GM18526 (cell line): ENCODE data around the gene AHI1.

ENCODE experiments used
- POLR2A ChIP-seq: IDR thresholded peaks from 3 replicates; pipeline ENCODE4 v1.6.1; 2011; ENCODE audit not compliant: insufficient read length; ENCODE audit errors: extremely low read depth

The AHI1 gene

DNA sequence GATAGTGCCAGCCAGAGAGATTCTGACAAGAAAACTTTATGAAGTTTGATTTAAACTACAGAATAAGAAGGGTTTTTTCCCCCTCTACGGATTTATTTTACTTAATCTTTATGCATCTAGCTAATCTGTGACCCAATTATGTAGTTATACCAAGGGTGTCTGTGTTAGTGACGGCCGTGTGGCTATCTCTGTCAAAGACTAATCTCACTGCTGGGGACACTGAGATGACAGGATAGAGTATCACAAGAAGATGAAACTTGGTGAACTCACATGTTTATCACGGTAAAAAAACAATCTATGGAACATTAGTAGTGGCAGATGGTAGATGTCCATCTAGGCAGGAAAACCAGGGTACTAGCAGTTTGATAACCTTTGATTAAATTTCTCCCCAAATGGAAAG, 149.7 kb downstream of the AHI1 start:
- TF ChIP-seq POLR2A = no peak

DNA sequence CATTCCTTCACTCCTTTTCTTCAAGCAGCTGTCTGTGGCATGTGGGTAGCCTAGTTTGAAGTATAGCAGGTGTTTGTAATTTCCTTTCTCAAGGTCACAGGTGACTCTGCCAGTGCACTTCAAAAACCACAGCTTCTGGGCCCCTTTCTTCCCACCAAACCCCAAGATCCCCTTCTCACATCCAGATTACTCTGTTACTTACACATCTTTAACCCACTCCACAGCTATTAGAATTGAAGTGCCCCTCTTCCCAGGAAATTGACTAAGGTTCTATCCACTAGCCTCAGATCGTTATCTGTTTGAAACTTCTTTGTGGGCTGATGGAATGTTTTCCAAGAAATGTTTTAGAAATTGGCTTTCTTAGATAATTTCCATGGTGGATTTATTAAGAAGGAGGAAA, 150.8 kb downstream of the AHI1 start:
- TF ChIP-seq POLR2A = no peak

DNA sequence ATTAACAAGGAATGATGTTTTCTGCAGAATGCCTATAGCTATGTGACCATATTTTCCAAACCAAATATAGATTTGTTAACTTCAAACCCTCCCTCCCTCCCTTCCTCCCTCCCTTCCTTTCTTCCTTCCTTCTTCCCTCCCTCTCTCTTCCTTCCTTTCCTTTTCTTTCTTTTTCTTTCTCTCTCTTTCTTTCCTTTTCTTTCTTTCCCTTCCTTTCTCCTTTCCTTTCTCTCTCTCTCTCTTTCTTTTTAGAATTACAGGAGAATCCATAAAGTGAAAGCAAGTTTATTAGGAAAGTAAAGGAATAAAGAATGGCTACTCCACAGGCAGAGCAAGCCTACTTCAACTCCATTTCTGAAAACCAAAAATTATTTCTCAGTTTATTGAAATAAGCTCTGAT, 153.0 kb downstream of the AHI1 start:
- TF ChIP-seq POLR2A = no peak

DNA sequence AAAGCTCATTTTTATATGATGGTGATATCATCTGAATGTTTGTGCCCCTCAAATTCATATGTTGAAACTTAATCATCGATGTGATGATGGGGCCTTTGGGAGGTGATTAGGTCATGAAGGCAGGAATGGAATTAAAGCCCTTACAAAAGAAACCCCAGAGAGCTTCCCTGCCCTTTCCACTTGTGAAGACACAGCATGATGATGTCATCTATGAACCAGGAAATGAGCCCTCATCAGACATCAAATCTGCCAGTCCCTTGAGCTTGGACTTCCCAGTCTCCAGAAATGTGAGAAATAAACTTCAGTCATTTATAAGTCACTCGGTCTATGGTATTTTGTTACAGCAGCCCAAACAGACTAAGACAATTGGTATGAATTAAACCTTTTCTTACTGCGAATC, 163.4 kb downstream of the AHI1 start:
- no peak for TF ChIP-seq POLR2A

DNA sequence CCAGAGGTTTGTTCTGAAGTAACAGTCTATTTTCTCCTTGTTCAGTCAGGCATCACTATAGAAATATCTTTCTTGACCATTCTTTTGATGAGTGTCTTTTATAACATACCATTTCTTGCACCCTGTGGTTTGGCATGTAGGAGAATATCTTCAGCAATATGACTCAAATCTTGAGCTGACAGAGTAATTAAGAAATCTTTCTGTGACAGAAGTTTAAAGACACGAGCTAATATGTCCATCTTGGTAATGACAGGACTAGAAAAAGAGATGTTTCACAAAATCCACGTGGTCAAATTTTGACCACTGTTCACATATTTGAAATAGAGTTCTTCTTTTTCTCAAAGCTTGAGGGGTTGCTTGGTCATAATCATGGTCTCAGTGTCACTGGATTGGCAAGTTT, 166.5 kb downstream of the AHI1 start:
- no peak for TF ChIP-seq POLR2A

DNA sequence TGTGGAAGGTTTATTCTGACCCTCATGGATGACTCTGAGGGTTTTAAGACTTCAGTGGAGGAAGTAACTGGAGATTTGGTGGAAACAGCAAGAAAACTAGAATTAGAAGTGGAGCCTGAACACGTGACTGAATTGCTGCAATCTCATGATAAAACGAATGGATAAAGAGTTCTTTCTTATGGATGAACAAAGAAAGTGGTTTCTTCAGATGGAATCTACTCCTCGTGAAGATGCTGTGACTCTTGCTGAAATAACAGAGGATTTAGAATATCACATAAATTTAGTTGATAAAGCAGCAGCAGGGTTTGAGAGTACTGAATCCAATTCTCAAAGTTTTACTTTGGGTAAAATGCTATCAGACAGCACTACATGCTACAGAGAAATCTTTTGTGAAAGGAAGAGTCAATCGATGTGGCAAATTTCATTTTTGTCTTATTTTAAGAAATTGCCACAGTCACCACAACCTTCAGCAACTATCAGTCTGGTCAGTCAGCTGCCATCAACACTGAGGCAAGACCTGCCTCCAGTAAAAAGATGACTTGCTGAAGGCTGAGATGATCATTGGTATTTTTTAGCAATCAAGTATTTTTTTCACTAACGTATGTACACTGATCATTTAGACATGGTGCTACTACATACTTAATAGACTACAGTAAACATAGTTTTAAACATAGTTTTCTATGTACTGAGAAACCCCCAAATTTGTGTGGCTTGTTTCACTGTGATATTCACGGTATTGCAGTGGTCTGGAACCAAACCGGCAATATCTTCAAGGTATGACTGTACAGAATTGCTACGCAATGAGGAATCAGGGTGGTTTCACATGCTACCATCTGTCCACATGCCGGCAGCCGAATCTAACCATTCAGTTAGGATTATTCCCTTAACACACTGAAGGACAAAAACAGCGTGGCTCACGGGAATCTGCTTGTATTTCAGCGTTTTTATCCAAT, 167.4 kb downstream of the AHI1 start:
- TF ChIP-seq POLR2A = no peak

DNA sequence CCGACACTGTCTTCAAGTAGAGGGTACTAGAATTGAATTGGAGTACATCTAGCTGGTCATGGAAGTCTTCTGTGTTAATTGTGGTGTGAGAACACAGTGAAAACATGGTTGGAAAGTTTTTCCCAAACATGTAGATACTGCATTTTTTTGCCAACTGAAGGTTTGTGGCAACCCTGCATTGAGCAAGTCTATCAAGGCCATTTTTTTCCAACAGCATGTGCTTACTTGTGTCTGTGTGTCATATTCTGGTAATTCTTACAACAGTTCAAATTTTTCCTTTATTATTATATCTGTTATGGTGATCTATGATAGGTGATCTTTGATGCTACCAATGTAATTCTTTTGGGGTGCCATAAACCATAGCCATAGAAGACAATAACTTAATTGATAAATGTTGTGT, 169.4 kb downstream of the AHI1 start:
- no peak for TF ChIP-seq POLR2A

DNA sequence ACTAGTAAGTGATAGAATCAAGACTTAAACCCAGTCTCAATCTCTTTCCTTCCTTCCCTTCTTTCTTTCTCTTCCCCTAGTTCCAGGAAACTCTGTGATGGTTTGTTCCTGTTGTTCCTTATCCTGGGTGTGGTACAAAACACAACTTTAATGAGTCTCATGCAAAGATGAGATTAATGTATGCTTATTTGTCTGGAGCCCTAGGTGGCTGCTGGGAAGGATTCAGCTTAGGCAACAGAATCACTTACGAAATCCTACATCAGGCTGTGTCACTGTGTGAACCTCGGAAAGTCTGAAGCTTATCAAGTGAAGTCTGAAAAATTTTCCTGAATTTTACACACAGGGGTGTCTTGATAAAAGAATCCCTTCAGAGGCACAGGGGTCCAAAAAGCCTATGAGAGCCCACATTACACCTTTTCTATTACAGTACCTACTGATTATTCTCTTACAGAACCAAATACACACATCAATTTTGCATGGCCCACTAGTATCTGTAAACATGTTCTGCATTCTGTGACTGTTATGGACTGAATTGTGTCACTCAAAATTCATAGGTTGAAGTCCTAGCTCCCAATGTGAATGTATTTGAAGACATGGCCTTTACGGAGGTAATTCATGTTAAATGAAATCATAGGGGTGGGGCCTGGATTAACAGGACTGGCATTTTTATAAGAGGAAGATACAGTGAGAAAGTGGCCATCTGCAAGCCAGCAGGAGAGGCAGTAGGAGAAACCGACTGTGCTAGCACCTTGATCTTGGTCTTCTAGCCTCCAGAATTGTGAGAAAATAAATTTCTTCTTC, 171.7 kb downstream of the AHI1 start:
- TF ChIP-seq POLR2A = no peak

DNA sequence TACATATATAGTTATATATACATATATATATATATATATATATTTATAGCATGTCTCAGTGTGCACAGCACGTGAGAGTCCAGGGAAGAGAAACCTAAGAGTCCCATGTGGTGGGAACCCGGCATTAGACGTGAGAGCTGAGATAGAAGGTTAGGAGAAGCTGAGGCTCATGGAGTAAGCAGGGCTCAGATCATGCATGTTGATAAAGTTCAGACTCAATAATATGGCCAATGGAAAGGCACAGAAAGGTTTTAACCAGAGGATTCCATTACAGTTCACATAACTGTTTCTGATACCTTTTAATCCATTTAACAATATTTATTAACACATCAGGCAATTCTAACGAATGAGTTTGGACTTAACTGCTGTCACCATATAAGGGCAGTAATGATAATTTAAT, 173.0 kb downstream of the AHI1 start:
- no peak for TF ChIP-seq POLR2A

DNA sequence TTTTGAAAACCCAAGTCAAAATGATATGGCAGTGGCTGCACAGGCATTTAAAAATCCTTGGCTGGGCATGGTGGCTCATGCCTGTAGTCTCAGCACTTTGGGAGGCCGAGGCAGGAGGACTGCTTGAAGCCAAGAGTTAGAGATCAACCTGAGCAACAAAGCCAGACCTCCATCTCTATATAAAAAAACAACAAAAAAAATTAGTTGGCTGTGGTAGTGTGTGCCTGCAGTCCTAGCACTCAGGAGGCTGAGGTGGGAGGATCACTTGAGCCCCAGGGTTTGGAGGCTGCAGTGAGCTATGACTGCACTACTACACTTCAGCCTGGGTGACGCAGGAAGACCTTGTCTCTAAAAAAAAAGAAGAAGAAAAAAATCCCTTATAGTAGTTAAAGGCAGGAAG, 173.6 kb downstream of the AHI1 start:
- TF ChIP-seq POLR2A = no peak

DNA sequence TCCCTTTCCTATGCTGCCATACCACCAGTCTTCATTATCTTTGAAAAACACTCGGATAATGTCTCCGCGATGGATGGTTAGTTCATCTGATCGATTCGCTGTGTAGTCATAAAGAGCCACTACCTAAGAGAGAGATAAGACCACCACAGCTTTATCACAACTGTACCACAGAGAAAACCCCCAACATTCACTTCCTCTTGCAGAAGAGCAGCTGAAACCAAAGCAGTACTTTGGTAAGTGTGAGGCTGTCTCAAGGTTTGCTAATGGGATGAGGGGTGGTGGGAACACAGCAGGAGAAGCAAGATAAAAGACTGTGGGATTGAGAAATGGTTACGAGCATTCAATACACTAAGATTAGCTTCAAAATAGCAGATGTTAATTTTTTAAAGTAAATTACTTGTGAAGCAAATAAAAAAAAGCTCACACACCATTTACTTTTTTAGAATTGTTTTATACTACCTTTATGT, 174.3 kb downstream of the AHI1 start:
- no peak for TF ChIP-seq POLR2A

DNA sequence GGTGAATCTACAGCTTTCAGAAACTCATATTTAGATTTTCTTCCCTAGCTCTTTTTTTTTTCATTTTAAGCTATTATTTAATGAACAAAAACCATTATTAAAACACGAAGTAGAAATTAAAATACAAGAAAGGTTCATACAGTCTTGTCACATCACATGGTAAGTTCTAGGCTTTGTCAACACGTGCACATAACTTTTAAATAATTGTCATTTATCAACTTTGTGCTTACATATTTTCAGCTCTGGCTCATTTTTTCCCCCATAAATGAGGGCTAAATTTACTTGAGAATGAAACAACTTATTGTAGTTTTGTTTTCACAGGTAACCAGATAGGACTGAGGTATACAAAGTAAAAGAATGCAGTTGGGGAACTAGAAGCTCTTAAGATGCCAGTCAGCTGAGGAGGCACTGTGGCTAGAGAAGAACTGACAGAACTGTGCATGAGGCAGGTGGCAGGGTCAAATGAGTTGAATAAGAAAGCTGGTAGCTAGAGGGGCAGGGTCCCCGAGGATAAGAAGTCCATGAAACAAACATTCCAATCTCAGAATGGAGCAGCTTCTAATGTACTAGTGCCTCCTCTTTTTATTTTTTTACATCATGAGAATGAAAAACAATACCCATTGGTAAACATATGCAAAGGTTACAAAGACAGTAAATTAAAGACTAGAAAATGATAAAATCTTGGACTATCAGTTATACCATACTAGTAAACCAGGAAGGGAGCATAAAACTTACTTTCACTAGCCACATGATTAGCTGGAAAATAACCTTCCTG, 174.9 kb downstream of the AHI1 start:
- no peak for TF ChIP-seq POLR2A

DNA sequence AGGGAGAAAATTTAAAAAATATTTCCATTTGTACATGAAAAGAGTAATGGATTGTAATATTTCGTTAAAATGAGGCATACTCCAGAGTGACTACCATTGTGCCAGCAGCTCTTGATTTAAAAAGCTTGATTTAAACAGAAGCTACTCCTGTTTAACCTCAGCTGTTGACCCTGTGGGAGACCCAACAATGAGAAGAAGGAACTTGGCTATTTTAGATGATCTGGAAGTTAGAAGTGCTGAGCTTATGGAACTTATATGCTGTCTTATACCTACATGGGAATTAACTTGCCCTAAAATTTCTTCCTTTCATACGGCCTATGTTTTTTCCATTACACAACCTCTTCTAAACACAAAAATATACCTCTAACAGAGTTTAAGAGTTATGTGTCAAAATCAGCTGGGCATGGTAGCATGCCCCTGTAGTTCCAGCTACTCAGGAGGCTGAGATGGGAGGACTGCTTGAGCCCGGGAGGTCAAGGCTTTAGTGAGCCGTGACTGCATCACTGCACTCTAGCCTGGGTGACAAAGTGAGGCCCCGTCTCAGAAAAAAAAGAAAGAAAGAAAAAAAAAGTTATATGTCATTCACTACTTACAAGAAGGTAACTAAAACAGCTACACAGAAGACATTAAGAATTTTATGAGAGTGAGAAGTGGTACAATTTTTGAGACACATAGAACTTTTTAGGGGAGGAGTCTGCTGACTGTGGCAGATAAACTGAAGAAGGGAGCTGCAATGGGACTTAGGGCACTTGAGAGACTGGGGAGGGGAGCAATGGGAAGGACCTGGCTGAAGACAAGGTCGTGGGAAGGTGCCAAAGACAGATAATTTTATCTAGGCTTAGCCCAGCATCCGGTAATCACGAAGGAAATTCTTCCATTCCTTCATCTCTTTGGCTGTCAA, 176.6 kb downstream of the AHI1 start:
- TF ChIP-seq POLR2A = no peak

DNA sequence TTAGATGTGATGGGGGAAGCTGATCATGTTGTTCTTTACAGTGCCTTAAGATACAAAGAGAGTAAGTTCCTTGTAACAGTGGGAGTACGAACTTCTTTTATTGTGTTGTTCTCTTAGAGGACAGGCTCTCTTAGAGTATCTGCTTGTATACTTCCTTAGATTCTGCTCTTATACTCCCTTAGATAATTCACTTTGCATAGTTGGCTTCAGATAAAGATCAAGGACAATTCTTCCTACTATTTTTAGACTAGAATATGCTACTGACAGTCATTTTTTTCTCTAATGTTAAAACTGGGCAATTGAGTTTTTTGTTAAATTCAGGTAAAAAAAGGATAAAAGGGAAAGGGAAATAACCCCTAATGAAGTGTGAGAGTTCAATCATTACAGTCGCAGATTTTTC, 177.7 kb downstream of the AHI1 start:
- TF ChIP-seq POLR2A = no peak
